Astrocyte of the cerebellum (primary cell): Measurements from ENCODE around the gene PDE6B.

ENCODE experiments used
- DNase-seq: peaks from one replicate; pipeline ENCODE4 v3.0.0-alpha.2; 2011; ENCODE audit warnings: low read depth
- H3K4me3 ChIP-seq: 2 replicates; pipeline ENCODE4 v1.5.1; 2011; ENCODE audit warnings: mild to moderate bottlenecking, low read depth, low read length, moderate library complexity
- in situ Hi-C: cut with HindIII; loops from 2 replicates; pipeline ENCODE4 v1.10.0; 2017; ENCODE audit warnings: low sequenced_read_pairs
- TF ChIP-seq, protein P1 (sequence below): IDR thresholded peaks from 2 replicates; pipeline ENCODE4 v1.5.1; 2012; ENCODE audit warnings: low read length, low read depth, moderate library complexity, mild to moderate bottlenecking; ENCODE audit errors: missing control alignments

PDE6B gene

DNA sequence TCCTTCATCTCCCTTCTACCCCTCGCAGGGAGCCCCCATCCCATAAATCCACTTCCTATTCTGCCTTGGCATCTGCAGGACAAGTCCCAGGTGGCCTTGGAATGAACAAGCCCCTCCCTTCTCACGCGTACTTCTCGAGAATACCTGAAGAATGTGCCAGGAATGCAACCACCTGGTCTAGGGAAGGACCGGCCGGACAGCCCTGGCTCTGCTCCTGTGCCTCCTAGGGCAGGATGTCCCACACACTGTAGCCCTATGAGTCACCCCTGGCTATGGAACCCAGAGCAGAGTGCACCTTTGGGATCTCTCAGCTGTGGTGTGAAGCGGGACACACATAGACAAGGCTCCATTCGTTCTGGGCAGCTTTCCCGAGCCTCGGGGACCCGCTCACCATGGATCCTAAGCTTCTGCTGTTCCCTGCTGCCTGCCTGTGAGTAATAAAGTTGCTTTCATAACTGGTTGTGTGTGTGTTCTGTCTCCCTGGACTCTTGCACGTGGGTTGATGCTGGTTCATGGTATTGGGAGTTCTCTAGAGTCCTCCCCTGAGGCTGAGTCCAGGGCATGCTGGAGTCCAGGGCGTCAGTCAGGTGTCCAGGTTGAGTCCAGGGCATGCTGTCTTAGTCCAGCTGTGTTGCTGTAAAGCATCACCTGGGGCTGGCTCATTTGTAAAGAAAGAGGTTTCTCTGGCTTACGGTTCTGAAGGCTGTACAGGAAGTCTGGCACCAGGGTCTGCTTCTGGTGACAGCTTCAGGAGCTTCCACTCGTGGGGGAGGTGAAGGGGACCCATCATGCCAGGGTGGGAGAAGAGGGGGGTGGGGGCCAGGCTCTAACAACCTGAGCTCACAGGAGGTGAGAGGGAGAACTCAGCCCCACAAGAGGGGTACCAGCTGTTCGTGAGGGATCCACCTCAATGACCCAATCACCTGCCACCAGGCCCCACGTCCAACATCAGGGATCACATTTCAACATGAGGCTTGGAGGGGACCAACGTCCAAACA is 7.4 kb upstream of the PDE6B start:
- TF ChIP-seq, protein P1, sequence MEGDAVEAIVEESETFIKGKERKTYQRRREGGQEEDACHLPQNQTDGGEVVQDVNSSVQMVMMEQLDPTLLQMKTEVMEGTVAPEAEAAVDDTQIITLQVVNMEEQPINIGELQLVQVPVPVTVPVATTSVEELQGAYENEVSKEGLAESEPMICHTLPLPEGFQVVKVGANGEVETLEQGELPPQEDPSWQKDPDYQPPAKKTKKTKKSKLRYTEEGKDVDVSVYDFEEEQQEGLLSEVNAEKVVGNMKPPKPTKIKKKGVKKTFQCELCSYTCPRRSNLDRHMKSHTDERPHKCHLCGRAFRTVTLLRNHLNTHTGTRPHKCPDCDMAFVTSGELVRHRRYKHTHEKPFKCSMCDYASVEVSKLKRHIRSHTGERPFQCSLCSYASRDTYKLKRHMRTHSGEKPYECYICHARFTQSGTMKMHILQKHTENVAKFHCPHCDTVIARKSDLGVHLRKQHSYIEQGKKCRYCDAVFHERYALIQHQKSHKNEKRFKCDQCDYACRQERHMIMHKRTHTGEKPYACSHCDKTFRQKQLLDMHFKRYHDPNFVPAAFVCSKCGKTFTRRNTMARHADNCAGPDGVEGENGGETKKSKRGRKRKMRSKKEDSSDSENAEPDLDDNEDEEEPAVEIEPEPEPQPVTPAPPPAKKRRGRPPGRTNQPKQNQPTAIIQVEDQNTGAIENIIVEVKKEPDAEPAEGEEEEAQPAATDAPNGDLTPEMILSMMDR, result no peak
- in situ Hi-C loops, result no loop called here
- H3K4me3 ChIP-seq, result no peak overlapping the region
- no peak for DNase-seq

DNA sequence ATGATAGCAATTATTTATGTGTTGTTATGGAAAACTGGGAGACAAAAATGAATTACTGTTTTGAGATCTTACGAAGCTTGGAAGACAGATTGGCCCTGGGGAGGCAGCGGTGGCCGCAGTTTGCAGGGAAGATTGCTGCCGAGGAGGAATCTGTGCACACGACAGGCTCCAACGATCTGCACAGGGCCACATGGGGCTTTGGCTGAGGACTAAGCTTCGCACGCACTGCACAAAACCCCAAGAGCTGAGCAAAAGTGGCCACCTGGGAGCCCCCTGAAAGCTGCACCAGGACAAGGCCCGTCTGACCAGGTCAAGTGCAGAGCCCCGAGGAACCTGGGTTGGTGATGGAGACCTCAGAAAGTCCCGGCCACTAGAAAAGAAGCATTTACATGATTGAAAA is 5.2 kb upstream of the PDE6B start:
- TF ChIP-seq, protein P1, result no peak
- H3K4me3 ChIP-seq, result no peak overlapping the region
- in situ Hi-C loops, result no loop called here
- DNase-seq, result no peak

DNA sequence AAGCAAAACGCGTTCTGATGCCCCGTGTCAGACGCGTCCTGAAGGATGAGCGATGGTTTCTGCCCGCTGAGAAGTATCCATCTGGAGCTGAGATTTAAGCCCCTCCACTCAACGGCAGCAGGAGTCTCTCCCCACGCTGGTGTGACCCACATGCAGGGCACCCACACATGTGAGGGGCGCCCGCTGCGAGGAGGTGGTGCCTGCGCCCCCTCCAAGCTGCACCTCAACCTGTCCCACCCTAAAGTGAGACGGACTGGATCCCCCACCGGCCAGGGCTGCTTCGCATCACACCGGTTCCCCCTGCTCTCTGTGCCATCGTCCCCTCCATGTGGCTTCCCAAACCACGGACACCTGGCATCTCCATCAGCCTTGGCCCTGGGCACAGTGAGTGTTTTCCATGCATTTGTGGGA is 4.5 kb upstream of the PDE6B start:
- in situ Hi-C loops, result no loop called here
- no peak for DNase-seq
- H3K4me3 ChIP-seq, result no peak overlapping the region
- TF ChIP-seq, protein P1, result no peak

DNA sequence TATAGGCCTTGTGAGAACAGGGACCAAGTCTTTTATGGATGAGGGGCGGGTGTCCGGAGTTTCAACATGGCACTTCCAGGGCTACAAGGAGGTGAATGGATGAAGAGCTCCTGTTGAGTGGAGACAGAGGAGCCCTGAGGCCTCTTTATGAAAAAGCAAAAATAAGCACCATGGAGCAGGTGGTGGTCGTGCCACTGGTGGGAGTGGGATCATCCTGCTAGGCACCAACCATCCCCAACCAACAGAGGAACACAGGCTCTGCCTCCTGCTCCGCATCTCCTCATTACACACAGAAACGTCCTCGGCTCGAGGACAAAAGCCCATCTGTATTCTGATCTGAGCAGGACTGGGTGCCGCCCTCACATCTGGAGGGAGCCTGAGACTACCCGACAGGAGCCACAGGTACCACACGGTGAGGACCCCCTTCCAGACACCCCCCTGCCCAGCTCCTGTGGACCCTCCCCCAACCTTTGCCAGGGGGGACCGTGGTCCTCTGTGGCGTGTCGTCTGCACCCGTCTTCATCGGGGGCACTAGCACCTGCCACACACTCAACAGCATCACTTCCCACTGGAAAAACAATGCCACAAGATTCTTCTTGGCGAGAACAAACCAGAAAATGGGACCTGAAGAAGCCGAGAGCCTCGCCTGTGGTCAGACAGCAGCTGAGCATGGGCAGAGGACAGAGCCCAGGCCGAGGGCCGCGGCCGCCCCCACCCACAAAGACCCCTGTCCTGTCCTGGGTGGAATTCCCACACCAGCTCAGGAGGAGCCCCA is 3.9 kb upstream of the PDE6B start:
- TF ChIP-seq, protein P1, result no peak
- DNase-seq, result no peak
- no peak overlapping the region for H3K4me3 ChIP-seq
- in situ Hi-C loops, result no loop called here

DNA sequence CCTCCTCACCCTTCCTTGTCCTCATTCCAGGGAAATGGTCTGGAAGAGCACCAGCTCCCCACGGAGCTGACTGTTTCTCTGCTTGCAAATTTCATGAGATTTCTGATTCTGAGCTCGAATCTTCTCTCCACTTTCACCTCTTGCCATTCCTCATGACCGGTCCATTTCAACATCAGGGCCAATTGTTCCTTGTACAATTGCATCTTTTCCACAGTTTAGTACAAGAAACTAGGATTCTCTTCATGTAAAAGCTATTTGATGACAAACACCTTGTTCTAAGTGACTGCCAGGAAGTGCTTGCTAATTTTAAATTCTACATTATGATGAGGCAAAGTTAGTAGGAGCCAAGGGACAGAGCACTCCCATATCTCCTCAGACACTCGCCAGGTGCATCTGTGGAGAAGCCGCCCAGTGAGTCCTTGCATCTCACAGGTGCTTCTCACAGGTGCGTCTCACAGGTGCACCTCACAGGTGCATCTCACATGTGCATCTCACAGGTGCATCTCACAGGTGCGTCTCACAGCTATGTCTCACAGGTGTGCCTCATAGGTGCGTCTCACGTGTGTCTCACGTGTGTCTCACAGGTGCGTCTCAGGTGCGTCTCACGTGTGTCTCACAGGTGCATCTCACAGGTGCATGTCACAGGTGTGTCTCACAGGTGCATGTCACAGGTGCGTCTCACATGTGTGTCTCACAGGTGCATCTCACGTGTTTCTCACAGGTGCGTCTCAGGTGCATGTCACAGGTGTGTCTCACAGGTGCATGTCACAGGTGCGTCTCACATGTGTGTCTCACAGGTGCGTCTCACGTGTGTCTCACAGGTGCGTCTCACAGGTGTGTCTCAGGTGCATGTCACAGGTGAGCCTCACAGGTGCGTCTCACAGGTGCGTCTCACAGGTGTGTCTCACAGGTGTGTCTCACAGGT is 3.0 kb upstream of the PDE6B start:
- DNase-seq, result no peak
- H3K4me3 ChIP-seq, result no peak overlapping the region
- TF ChIP-seq, protein P1, result no peak
- in situ Hi-C loops, result no loop called here
